D341Med (cell line): Measurements from ENCODE around the gene RECK.
"Not testable (repeated sequence)": the region's sequence is repeated elsewhere in the genome, so short reads cannot be mapped to it uniquely, and the experiment has no call there.

Experiments
- DNase-seq: peaks from one replicate; pipeline ENCODE4 v3.0.0; 2012; ENCODE audit warnings: low spot score

RECK gene

GRCh38 chr9:36112516-36112915 is 75.8 kb downstream of the RECK start:
- no peak for DNase-seq

- no peak for DNase-seq
These were observed 77.3 kb downstream of the RECK start for GRCh38 chr9:36113999-36114398.

- DNase-seq, result no peak
These were observed 79.9 kb downstream of the RECK start for GRCh38 chr9:36116593-36116992.

GRCh38 chr9:36118201-36118600 is 81.5 kb downstream of the RECK start:
- no peak for DNase-seq

GRCh38 chr9:36118706-36119105 is 82.0 kb downstream of the RECK start:
- no peak for DNase-seq

GRCh38 chr9:36119476-36119875 is 82.8 kb downstream of the RECK start:
- peak; percentile 73 for DNase-seq

GRCh38 chr9:36120705-36121104 is 84.0 kb downstream of the RECK start:
- DNase-seq, result peak; percentile 44

- DNase-seq, result no peak
These were observed 85.3 kb downstream of the RECK start for GRCh38 chr9:36121971-36122370.

- DNase-seq, result no peak
These were observed 86.8 kb downstream of the RECK start for GRCh38 chr9:36123515-36123914.

GRCh38 chr9:36125062-36125855 is 88.5 kb downstream of the RECK start:
- no peak for DNase-seq

- no peak for DNase-seq
These were observed 89.5 kb downstream of the RECK start for GRCh38 chr9:36126016-36126730.

- no peak for DNase-seq
These were observed 91.0 kb downstream of the RECK start for GRCh38 chr9:36127652-36128244.

- DNase-seq, result no peak
These were observed 91.6 kb downstream of the RECK start for GRCh38 chr9:36128349-36128748.

GRCh38 chr9:36129139-36129538 is 92.4 kb downstream of the RECK start:
- DNase-seq, result no peak

GRCh38 chr9:36131666-36132065 is 95.0 kb downstream of the RECK start:
- DNase-seq, result not testable (repeated sequence)

- no peak for DNase-seq
These were observed 95.4 kb downstream of the RECK start for GRCh38 chr9:36132086-36132485.

GRCh38 chr9:36134761-36135505 is 98.2 kb downstream of the RECK start:
- DNase-seq, result no peak

GRCh38 chr9:36135741-36136271 is 99.1 kb downstream of the RECK start:
- DNase-seq, result no peak

GRCh38 chr9:36136272-36136893 is 99.7 kb downstream of the RECK start, which contains the start of gene GLIPR2:
TSS of gene GLIPR2 (plus strand) at chr9:36136733. CDS start at chr9:36136779, 46 bp downstream.
- DNase-seq, result peak; percentile 96

- DNase-seq, result no peak
These were observed 100.2 kb downstream of the RECK start for GRCh38 chr9:36136894-36137391.

GRCh38 chr9:36137392-36138004 is 100.8 kb downstream of the RECK start:
- DNase-seq, result peak; percentile 61
